ENCODE data around the gene FLYWCH1.

FLYWCH1 gene

DNA sequence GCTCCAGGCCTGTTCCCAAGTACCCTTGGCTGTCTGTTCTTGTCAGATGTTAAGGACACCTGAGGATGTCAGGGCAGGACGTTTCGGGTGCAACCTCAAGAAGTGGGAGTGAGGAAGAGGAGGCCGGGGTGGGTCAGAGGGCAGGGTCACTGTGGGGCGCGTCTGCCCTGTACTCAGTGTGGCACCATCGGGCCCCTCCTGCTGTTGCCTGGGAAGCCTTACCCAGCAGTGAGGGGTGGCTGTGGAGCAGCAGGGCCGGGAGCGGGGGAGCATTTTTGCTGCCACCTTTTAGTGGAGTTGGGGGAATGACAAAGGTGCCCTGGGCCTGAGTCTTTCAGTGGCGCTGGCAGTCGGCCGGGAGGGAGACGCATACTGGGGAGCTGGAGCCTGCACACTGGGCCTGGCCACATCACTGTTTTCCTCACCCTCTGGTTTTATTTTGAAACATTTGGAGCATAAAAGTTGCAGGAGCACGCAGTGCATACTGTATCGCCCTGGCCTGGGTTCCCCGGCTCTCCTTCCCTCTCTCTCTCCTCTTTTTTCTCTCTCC lies 11.1 kb upstream of the FLYWCH1 start:
- no peak for DNase-seq

GRCh38 chr16:2902337-2903130 lies 9.2 kb upstream of the FLYWCH1 start:
- DNase-seq = no peak

- peak; percentile 70 for DNase-seq
Observed at GRCh38 chr16:2904100-2904921, 7.4 kb upstream of the FLYWCH1 start.

DNA sequence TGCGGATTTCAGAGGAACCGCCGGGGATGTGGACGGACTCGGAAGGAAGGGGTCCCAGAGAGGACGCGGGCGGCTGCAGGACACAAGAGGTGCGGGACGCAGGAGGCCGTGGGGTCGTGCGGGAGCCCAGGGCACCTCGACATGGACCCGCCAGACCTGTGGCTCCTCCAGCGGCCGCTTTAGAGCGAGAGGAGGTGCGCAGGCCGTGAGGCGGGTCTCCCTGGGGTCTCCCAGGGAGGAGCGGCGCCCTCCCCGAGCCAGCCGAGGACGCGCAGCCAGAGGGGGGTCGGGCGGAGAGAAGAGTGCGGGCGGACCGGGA lies 6.8 kb upstream of the FLYWCH1 start:
- DNase-seq = peak; percentile 29

DNA sequence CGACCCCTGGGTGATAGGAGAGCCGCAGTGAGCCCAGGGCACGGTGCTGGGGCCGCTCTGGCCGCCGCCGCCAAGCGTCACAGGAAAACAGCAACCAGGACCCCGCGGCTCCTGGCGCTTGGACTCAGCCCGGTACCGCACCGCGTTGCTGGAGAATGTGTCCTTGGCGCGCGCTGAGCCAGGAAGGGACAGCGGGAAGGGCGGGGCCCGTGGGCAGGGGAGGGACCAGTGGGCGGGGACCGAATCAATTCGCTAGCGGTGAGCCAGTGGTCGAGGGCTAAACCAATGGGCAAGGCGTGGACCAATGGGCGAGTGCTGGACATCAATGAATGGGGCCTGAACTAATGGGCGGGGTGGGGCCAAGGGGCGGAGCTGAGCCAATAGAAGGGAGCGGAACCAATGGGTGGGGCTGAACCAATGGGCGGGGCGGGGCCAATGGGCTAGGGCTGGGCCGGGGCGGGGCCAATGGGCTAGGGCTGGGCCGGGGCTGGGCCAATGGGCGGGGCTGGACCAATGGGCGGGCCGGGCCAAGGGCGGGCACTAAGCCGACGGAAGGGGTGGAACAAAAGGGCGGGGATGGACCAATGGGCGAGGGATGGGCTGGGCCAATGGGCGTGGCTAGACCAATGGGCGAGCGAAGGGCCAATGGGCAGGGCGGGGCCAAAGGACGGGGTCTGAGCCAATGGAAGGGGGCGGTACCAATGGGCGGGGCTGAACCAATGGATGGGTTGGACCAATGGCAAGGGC lies 6.3 kb upstream of the FLYWCH1 start:
- peak; percentile 78 for DNase-seq

- no peak for DNase-seq
Observed at GRCh38 chr16:2905988-2906387, 5.7 kb upstream of the FLYWCH1 start.

GRCh38 chr16:2907084-2907753 lies 4.5 kb upstream of the FLYWCH1 start:
- DNase-seq = peak; percentile 46

DNA sequence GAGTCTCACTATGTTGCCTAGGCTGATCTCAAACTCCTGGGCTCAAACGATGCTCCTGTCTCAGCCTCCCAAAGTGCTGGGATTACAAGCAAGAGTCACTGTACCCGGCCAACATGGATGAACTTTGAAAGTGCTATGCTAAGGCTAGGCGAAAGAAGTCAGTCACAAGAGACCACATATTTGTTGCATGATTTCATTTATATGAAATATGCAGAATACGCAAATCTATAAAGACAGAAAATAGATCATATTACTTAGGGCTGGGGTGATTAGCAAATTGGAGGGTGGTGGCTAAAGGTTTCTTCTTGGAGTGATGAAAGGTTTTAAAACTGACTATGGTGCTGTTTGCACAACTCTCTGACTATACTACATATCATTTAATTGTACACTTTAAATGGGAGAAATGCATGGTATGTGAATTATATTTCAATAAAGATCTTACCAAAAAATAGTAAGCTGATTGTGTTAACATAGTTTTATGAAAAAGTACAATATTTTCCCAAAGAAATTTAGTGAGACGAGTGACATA lies 1.2 kb upstream of the FLYWCH1 start:
- no peak for DNase-seq

- no peak for DNase-seq
Observed at GRCh38 chr16:2912330-2913199, 834 bp downstream of the FLYWCH1 start.

DNA sequence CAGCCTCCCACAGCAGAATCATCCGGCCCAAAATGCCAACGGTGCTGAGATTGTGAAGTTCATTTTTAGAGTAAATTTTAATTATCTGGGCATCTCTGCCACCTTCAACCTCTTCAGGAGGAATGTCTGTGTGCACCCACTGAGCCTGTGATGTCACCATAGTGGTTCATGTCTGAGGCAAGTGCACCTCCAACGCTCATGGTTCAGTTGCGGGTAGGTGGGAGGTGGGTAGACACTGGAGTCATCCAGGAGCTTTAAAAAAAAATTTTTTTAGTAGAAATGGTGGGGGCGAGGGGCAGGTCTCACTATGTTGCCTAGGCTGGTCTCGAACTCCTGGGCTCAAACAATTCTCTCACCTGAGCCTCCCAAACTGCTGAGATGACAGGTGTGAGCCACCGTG lies 1.9 kb downstream of the FLYWCH1 start:
- DNase-seq = no peak

GRCh38 chr16:2914233-2914632 lies 2.5 kb downstream of the FLYWCH1 start:
- no peak for DNase-seq

DNA sequence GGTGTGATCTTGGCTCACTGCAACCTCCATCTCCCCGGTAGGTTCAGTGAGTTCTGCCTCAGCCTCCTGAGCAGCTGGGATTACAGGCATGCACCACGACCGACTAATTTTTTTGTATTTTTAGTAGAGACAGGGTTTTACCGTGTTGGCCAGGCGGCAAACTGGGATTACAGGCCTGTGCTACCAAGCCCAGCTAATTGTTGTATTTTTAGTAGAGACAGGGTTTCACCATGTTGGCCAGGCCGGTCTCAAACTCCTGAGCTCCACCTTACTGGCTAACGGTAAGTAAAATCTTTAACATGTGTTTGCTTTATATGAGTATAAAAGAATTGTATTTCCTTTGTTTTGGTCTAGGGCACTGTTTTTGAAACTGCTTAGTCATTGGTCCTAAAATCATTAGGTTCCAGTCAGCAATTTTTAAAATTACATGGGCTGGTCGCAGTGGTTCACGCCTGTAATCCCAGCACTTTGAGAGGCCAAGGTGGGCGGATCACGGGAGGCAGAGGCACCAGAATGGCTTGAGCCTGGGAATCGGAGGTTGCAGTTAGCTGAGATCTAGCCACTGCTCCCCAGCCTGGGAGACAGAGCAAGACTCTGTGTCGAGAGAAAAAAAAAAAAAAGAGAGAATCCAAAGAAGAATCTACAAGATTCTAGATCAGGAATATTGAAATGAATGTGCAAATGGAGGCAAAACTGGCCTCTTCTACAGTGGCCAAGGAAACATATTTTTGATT lies 3.6 kb downstream of the FLYWCH1 start:
- no peak for DNase-seq

DNA sequence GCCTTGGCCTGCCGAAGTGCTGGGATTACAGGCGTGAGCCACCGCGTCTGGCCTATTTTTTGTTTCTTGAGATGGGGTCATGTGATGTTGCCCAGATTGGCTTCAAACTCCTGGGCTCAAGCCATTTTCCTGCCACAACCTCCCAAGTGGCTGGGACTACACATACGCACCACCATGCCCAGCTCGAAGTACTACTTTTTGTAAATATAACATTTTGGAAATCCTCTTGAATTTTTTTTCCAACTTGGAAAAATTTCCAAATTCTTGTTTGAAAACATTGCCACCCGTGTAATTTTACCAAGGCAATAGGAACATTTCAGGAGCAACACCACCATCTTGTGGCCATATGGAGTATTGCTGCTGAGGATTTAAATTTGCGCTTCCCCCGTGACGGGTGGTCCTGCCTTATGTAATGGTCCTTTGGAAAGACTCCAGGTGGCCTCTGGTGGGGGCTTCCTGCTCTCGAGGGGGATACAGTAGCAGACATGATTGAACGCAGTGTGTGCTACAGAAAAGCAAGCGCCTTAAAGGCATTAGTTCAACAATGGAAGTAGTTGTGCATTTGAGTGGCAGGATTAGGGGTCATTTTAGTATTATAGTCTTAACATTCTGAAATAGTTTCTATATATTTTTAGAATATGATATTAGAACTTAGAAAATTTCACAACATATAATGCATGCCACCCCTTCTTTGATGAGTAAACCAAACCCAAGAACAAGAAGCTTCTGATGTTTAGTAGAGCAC lies 8.0 kb downstream of the FLYWCH1 start:
- DNase-seq = peak; percentile 69

GRCh38 chr16:2923481-2923880 lies 11.8 kb downstream of the FLYWCH1 start:
- no peak for DNase-seq

GRCh38 chr16:2924901-2925755 lies 13.4 kb downstream of the FLYWCH1 start:
- DNase-seq = no peak

GRCh38 chr16:2925951-2926649 lies 14.4 kb downstream of the FLYWCH1 start:
- DNase-seq = no peak

- DNase-seq = no peak
Observed at GRCh38 chr16:2926650-2926999, 14.9 kb downstream of the FLYWCH1 start.

DNA sequence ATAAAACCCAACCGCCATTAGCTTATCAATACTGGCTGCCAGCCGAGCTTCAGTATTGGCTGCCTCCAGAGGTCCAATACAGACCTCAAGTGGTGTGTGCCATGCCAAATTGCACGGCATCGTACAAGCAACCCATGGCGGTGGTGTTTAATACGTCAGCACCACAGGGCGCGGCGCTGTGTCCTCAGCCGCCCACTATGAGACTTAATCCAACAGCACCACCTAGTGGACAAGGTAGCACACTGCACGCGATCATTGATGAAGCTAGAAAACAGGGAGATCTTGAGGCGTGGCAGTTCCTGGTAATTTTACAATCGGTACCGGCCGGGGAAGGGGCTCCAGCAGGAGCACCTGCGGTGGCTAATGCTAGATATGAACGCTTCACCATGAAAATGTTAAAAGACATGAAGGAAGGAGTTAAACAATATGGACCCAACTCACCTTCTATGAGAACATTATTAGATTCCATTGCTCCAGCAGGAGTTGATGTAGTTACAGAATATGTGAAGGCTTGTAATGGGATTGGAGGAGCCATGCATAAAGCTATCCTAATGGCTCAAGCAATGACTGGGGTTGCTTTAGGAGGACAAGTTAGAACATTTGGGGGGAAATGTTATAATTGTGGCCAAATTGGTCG lies 15.4 kb downstream of the FLYWCH1 start:
- peak; percentile 87 for DNase-seq

Measured in activated CD8-positive, alpha-beta memory T cell treated with anti-CD3 and anti-CD28 coated beads, Interleukin-2, amount 50 U/mL, for 4 hours (primary cell).